ENCODE results near the gene FRMD5.
A peak's percentile ranks its signal among the peaks of the same experiment; 100 is the strongest.

Gene FRMD5

GRCh38 chr15:44160796-44161195 is 34.3 kb downstream of the FRMD5 start:
- no peak for DNase-seq (ENCODE audit: low read depth)

- DNase-seq (ENCODE audit: low read depth): no peak
Measured at GRCh38 chr15:44159492-44159891, 35.6 kb downstream of the FRMD5 start.

GRCh38 chr15:44158111-44158510 is 37.0 kb downstream of the FRMD5 start:
- no peak for DNase-seq (ENCODE audit: low read depth)

GRCh38 chr15:44157679-44158078 is 37.4 kb downstream of the FRMD5 start:
- DNase-seq (ENCODE audit: low read depth): peak; percentile 31

- DNase-seq (ENCODE audit: low read depth): no peak
Measured at GRCh38 chr15:44153352-44153751, 41.7 kb downstream of the FRMD5 start.

- DNase-seq (ENCODE audit: low read depth): no peak
Measured at GRCh38 chr15:44149224-44149623, 45.8 kb downstream of the FRMD5 start.

- DNase-seq (ENCODE audit: low read depth): no peak
Measured at GRCh38 chr15:44148580-44148979, 46.5 kb downstream of the FRMD5 start.

- DNase-seq (ENCODE audit: low read depth): no peak
Measured at GRCh38 chr15:44147636-44148035, 47.4 kb downstream of the FRMD5 start.

- no peak for DNase-seq (ENCODE audit: low read depth)
Measured at GRCh38 chr15:44145495-44145894, 49.6 kb downstream of the FRMD5 start.

GRCh38 chr15:44144992-44145391 is 50.1 kb downstream of the FRMD5 start:
- DNase-seq (ENCODE audit: low read depth): no peak

GRCh38 chr15:44144184-44144583 is 50.9 kb downstream of the FRMD5 start:
- no peak for DNase-seq (ENCODE audit: low read depth)

GRCh38 chr15:44137750-44138149 is 57.3 kb downstream of the FRMD5 start:
- DNase-seq (ENCODE audit: low read depth): no peak

- no peak for DNase-seq (ENCODE audit: low read depth)
Measured at GRCh38 chr15:44136991-44137477, 58.0 kb downstream of the FRMD5 start.

- no peak for DNase-seq (ENCODE audit: low read depth)
Measured at GRCh38 chr15:44132057-44132456, 63.0 kb downstream of the FRMD5 start.

- DNase-seq (ENCODE audit: low read depth): no peak
Measured at GRCh38 chr15:44130778-44131177, 64.3 kb downstream of the FRMD5 start.

GRCh38 chr15:44129911-44130310 is 65.2 kb downstream of the FRMD5 start:
- DNase-seq (ENCODE audit: low read depth): no peak

- DNase-seq (ENCODE audit: low read depth): no peak
Measured at GRCh38 chr15:44128443-44128842, 66.6 kb downstream of the FRMD5 start.

GRCh38 chr15:44125879-44126278 is 69.2 kb downstream of the FRMD5 start:
- DNase-seq (ENCODE audit: low read depth): no peak

- DNase-seq (ENCODE audit: low read depth): peak; percentile 80
Measured at GRCh38 chr15:44102675-44103254, 92.3 kb downstream of the FRMD5 start.

GRCh38 chr15:44101944-44102343 is 93.1 kb downstream of the FRMD5 start:
- DNase-seq (ENCODE audit: low read depth): no peak

- DNase-seq (ENCODE audit: low read depth): no peak
Measured at GRCh38 chr15:44101286-44101685, 93.8 kb downstream of the FRMD5 start.

GRCh38 chr15:44099671-44100070 is 95.4 kb downstream of the FRMD5 start:
- DNase-seq (ENCODE audit: low read depth): no peak

- no peak for DNase-seq (ENCODE audit: low read depth)
Measured at GRCh38 chr15:44097552-44097951, 97.5 kb downstream of the FRMD5 start.

GRCh38 chr15:44096596-44096995 is 98.5 kb downstream of the FRMD5 start:
- DNase-seq (ENCODE audit: low read depth): no peak

GRCh38 chr15:44094781-44095180 is 100.3 kb downstream of the FRMD5 start:
- DNase-seq (ENCODE audit: low read depth): no peak

Measured in fibroblast of the conjunctiva (primary cell).